NCI-H446 (cell line): ENCODE measurements around the gene CAMTA1.

Experiments used
- DNase-seq, 2 experiments: peaks; one replicate each; lab custom pipeline; 2025; lab: John Stamatoyannopoulos, UW

The CAMTA1 gene

DNA sequence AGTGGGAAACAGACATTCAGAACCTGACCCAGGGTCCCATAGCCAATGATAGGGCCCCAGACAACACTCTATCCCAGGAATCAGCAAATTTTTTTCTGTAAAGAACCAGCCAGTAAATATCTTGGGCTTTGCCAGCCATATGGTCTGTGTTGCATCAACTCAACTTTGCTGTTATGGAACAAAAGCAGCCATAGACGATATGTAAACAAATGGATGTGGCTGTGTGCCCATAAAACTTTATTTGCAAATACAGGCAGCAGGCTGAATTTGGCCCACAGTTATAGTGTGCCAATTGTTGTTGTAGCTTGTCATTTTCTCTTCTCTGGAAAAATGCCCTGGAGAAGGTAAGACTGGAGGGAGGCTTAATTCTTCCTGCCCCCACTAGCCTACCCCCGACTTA is 554.7 kb downstream of the CAMTA1 start:
- peak in 1 of 2 experiments; percentile 31 for DNase-seq

DNA sequence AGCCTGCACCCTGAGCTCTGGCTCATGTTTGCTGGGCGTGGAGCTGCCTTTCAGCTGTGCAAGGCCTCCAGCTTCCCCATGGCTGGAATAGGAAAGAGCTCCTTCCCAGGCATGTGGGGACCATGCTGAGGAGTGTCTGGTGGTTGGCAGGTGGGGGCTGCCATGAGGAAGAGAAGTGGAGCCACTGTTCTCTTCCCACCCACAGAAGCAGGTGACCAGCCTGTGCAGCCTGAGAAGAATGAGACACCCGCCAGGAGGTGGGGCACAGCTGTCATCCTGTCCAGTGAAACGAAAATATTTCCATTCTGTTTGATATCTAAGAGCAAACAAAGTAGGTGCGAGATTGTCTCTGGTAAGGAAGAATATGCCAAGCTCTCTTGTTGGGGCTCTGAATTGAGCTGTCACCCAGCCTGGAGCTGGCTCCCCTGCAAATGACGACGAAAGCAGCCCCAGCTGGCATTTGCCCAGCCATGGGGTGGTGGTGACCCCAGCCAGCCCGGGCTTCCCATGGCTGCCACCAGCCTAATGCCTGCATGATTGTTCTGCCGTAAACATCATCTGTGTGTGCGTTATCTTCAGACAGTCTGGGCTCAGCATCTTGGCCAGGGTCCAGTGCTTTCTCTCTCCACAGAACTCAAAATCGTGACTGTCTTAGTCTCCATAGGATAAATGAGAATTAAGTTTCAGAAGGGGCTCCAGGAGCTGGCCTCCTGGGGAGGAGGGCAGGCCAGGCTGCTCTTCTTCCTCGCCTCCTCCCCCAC is 556.1 kb downstream of the CAMTA1 start:
- DNase-seq = peak in 1 of 2 experiments; percentile 21

DNA sequence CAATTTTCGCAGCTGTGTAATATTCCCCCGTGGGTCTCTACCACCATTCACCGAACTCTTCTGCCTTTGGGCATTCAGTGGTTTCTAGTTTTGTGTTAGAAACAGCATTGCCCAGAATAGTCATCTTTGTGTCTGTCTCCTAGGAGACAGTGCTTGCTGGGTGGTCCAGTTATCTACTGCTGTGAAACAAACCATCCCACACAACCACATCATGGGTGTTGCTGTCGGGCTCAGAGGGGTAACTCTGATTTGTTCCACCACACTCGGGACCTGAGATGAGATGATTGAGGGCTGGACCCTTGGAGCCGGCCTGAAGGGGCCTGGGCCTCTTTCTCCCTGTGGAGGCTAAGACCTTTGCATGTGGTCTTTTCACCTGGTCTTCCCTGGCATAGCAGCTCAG is 558.6 kb downstream of the CAMTA1 start:
- DNase-seq = no peak

DNA sequence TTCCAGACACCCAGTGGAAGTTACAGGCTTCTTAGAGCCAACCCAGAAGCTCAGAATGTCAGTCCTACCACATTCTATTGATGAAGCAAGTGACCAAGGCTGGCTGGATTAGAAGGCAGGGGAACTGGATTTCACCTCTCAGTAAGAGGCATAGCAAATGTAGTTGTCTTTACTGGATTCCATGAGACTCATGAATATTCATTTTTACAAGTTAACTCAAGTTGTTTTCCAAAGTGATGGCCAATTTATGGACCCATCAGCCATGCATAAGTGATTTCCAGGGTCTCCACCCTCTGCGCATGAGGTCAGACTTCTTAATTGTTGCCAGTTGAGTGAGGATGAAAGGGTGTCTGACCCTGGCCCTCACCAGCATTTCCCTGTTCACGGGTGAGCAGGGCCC is 559.0 kb downstream of the CAMTA1 start:
- DNase-seq = no peak

- no peak for DNase-seq
Observed at GRCh38 chr1:7345516-7345915, 560.3 kb downstream of the CAMTA1 start.

DNA sequence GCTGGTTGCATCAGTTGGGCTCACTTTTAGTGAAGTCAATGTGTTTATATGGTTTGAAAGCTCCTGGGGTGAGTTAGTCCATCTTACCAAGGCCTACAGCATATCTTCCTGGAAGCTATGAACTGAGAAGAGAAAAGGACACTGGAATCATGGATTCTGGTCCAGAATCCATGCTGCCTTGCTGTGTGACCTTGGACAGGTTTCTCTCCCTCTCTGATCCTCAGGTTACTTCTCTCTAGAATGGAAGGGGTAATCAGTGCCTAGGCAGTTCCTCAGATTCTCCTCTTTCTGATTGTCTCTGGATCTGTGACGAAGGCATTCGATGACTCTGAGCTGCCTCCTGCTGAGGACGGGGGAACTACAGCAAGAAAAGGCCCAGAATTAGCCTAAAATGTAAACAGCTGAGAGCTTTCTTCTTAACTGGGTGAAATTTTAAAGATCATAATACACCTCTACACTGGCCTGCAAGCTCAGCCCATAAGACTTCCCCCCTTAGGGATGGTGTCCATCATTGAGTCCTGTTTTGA is 560.9 kb downstream of the CAMTA1 start:
- no peak for DNase-seq

- no peak for DNase-seq
Observed at GRCh38 chr1:7346600-7347570, 561.6 kb downstream of the CAMTA1 start.

GRCh38 chr1:7348073-7348472 is 562.8 kb downstream of the CAMTA1 start:
- no peak for DNase-seq

- DNase-seq = no peak
Observed at GRCh38 chr1:7348580-7348979, 563.3 kb downstream of the CAMTA1 start.

DNA sequence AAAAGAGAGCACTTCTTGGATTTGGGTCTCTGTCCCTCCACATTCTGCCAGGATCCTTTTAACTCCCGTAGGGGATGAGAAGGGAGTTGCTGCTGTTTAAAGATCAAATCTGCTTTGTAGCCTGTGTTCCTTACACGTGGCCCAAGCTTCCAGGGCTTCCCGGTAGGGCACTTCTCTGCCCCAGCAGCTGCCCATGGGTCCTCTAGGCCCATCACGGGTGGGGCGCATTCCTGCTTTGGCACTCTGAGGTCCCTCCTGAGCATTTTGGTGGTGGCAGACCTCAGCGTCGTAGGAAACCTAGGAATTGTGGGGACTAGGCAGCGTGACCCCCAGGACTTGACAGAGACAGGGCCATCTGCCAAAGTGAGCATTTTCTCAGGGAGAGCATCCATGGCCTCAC is 565.5 kb downstream of the CAMTA1 start:
- no peak for DNase-seq

DNA sequence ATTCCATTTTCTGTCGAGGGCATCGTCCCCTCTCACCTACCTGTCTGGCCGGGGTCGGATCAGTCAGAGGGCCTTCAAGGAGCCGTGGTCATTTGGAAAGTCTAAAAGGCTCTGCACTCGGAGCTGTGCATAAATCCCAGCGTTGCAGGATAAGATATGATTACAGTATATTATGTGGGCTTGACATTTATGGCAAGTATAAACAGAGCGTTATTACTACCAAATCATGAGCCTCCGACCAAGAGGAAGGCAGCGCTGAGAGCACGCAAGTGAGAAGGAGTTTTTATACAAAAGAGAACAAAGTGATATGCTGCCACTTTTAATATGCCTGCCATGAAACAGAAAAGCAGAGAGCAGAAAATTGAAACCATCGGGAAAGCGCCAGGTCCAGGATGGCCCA is 566.4 kb downstream of the CAMTA1 start:
- DNase-seq = no peak

DNA sequence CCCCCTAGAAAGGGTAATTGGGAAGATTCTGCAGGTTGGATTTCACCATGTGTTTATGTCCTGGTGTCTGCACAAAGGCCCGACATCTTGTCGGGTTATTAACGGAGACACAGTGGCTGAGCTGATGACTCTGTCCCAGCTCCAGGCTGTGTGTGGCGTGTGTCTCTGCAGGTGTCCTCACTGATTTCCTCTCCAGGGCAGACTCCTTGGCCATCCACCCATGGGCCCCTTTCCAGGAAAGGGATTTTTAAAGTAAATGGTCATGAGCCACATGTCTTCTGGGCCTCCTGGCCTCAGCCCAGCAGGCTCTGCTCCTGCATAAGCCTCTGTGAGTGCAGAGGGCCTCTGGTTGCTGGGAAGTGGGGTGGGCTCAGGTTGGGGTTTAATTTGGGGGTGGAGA is 567.1 kb downstream of the CAMTA1 start:
- DNase-seq = no peak

DNA sequence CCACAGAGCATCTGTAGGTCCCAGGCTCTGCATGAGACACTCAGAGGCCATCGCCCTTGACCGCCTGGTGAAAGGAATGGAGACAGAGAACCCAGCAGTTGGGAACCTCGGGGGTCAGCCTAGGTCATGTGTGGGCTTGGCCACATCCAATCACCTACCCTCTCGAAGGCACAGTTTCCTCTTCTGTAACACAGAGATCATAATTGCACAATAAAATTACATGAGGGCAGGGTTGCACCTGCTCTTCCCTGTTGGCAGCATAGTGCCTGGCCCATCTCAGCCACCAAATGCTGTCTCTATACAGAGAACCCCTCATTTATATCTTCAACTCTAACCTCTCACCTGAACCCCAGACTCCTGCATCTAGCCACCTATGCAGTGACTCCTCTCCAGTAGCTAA is 567.7 kb downstream of the CAMTA1 start:
- DNase-seq = no peak

- no peak for DNase-seq
Observed at GRCh38 chr1:7355646-7356045, 570.4 kb downstream of the CAMTA1 start.

DNA sequence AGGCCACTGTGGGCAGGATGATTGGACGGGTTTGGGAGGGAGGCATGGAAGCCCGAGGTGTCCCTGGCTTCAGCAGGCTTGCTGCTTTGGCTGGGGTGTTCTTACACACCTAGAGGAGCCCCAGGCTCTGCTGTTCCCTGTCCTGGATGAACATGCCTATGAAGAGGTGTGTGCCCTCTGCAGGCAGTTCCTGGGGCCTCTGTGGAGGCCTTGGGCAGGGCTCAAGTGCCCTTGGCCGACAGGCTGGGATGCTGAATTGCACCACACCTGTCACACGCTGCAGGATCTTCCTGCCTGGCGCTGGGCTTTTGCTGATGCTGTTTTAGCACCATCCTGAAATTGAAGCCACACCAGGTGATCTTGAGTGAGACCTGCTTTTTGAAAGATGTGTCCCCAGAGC is 570.8 kb downstream of the CAMTA1 start:
- DNase-seq = no peak

DNA sequence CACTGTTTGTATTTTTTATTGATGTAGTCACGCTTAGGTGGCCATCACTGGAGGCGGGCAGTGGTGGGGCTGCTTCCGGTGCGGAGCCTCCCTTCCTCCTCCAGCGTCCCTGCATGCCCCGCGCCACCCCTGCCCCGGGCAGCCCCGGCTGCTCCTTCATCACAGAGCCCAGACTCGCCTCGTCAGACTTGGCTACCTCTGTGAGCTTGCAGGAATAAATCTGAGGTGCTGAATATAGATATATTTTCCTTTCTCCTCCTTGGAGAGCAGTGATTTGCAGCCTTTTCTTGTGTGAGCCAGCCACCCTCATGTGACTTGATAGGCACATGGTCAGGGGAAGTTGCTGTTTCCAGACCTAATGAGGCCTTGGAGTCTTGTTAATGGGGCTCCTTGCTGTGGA is 573.2 kb downstream of the CAMTA1 start:
- no peak for DNase-seq

DNA sequence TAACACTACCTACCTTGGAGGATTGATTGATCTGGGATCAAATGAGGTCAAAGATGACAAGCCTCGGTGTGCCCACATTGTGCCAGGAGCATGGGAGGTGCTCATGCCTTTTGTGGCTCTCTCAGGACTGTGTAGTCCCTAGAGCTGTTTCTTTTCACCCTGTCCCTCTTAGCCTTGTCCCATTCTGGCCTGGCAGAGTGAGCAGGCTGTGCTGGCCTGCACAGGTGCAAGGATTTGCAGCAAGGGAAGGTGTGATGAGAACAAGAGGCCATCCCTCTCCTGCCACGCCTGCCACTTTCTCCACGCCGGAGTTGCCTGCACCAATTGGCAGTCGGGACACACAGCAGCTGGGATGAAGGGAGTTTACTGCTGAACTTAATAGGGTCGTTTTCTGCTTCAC is 575.3 kb downstream of the CAMTA1 start:
- DNase-seq = no peak

DNA sequence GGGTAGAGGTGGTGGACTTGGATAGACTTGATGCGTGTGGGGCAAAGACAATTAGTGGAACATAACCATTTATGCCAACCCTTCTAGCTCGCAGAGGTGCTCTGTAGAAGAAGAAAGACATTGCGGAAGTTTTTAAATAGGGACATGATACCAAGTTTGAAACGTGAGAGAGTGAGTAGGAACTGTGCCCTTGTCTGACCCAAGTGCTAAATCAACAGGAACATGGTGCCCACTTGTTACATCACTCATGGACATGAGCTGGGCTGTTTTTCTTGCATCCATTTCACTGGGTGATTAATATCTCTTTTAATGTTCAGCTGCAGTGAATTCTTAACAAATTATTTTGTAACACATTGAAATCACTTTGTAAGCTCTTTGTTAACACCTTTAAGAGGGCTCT is 577.7 kb downstream of the CAMTA1 start:
- no peak for DNase-seq

GRCh38 chr1:7363450-7363849 is 578.2 kb downstream of the CAMTA1 start:
- no peak for DNase-seq

DNA sequence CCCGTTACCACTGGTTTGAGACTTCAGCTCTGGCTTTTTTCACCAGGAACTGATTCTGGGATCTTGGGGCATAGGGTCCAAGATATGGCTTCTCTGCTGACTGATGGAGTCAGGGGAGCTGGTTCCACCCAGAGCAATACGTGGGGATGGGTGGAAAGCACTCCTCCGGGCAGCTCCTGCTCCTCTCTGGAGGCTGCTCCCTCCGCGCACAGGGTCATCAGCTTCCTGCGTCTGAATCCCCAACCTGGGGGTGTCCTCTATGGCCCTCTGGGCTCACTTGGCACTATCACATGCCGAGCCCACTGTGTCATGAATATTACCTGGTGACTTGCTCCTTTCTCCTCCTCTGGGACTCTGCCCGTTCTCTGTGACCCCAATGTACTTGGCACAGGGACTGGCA is 580.5 kb downstream of the CAMTA1 start:
- no peak for DNase-seq

GRCh38 chr1:7366286-7366954 is 581.2 kb downstream of the CAMTA1 start:
- peak in 1 of 2 experiments; percentile 16 for DNase-seq

DNA sequence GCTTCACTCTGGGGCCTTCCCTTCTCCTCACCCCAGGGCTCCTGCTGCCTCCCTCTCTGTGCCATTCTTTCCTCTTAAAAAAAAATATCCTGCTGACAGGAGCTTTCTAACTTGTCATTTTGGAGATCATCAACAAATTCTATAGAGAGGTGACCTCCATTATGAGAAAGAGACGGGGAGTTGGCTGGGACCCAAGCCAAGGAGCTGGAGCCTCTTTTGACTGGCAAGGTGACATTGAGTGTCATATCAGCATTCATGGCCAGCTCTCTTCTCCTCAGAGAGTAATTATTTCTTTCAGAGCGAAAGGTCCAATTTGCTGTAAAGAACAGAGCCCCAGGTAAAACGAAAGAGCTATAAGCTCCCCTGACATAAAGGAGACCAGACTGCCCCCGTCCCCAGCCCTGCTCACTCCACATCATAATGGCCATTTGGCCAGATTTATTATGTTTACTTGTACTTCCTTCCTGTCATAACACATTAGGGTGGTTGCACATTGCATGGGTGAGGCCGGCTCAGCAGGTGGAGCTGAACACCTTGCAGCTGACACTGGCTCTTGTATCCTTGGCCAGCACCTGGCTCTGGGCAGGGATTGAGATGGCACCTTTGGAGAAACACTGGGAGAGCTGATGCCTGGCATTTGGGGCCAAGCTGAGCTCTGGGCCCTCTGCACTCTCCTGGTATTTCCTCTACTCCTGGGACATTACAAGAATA is 581.9 kb downstream of the CAMTA1 start:
- DNase-seq = no peak
